HEK293 (cell line): ENCODE results near the gene ZNF367.

Source experiments
- CTCF ChIA-PET: fragments of 350-600 bp; formaldehyde crosslinking; extraction: SDS; loops from one replicate; lab custom pipeline; 2021; ENCODE audit warnings: antibody characterized with exemption; lab: Yijun Ruan, JAX
- POLR2A ChIA-PET: fragments of 300-600 bp; formaldehyde crosslinking; extraction: SDS; loops from one replicate; lab custom pipeline; 2020; ENCODE audit warnings: antibody characterized with exemption, inconsistent platforms; lab: Yijun Ruan, JAX
- H3K27ac ChIP-seq: fragments of 200-500 bp; sonication (Bioruptor generic); 2 replicates; pipeline ENCODE4 v1.5.1; 2014; ENCODE audit warnings: low read depth, low read length, control low read depth, inconsistent platforms; ENCODE audit errors: extremely low read depth
- H3K36me3 ChIP-seq, 2 experiments: fragments of 200-500 bp in 1 of 2; sonication (Bioruptor generic) in 1 of 2; 1 replicate in 1 of 2; 2 replicates in 1 of 2; pipeline ENCODE4 v1.5.1; 2014 to 2017; ENCODE audit warnings: inconsistent platforms in 2 of 2, low read length in 2 of 2; ENCODE audit not compliant: control insufficient read depth in 2 of 2, insufficient read depth in 1 of 2
- H3K4me1 ChIP-seq: fragments of 200-500 bp; sonication (Bioruptor generic); 2 replicates; pipeline ENCODE4 v1.5.1; 2014; ENCODE audit warnings: mild to moderate bottlenecking, low read length, inconsistent platforms; ENCODE audit not compliant: control insufficient read depth, insufficient read depth
- H3K4me3 ChIP-seq: 2 replicates; pipeline ENCODE4 v1.5.1; 2011; ENCODE audit warnings: low read depth, mild to moderate bottlenecking, control low read depth, low read length, moderate library complexity
- H3K9me3 ChIP-seq: fragments of 200-500 bp; sonication (Bioruptor generic); 2 replicates; pipeline ENCODE4 v1.5.1; 2014; ENCODE audit warnings: low read depth, low read length, inconsistent platforms; ENCODE audit not compliant: control insufficient read depth, insufficient read depth
- SALL2 ChIP-seq: fragments of 450-650 bp; formaldehyde crosslinking; IDR thresholded peaks from 2 replicates; pipeline ENCODE4 v1.5.0; 2017; ENCODE audit warnings: missing biosample characterization, mild to moderate bottlenecking, missing genetic modification characterization, borderline replicate concordance
- SP2 ChIP-seq: fragments of 450-650 bp; formaldehyde crosslinking; IDR thresholded peaks from 2 replicates; pipeline ENCODE4 v1.5.1; 2016; ENCODE audit warnings: missing biosample characterization, missing genetic modification characterization
- TRIM28 ChIP-seq: IDR thresholded peaks from 2 replicates; pipeline ENCODE4 v1.6.1; 2011; ENCODE audit warnings: low read length, control low read depth, borderline replicate concordance
- YY1 ChIP-seq: fragments of 450-650 bp; formaldehyde crosslinking; IDR thresholded peaks from 2 replicates; pipeline ENCODE4 v1.5.1; 2018; ENCODE audit warnings: missing biosample characterization, missing genetic modification characterization
- ZBTB8A ChIP-seq: fragments of 450-650 bp; formaldehyde crosslinking; IDR thresholded peaks from 2 replicates; pipeline ENCODE4 v1.5.1; 2016; ENCODE audit warnings: missing biosample characterization, missing genetic modification characterization
- ZNF10 ChIP-seq: fragments of 450-650 bp; formaldehyde crosslinking; IDR thresholded peaks from 2 replicates; pipeline ENCODE4 v1.5.1; 2017; ENCODE audit warnings: missing biosample characterization, missing genetic modification characterization
- ZNF132 ChIP-seq: fragments of 450-650 bp; formaldehyde crosslinking; IDR thresholded peaks from 2 replicates; pipeline ENCODE4 v1.5.1; 2017; ENCODE audit warnings: missing biosample characterization, missing genetic modification characterization, borderline replicate concordance
- ZNF16 ChIP-seq: fragments of 450-650 bp; formaldehyde crosslinking; IDR thresholded peaks from 2 replicates; pipeline ENCODE4 v1.5.1; 2016; ENCODE audit warnings: low read depth, missing biosample characterization, missing genetic modification characterization
- ZNF169 ChIP-seq: fragments of 450-650 bp; formaldehyde crosslinking; IDR thresholded peaks from 2 replicates; pipeline ENCODE4 v1.5.1; 2016; ENCODE audit warnings: missing biosample characterization, missing genetic modification characterization
- ZNF174 ChIP-seq: fragments of 450-650 bp; formaldehyde crosslinking; IDR thresholded peaks from 2 replicates; pipeline ENCODE4 v1.5.0; 2017; ENCODE audit warnings: missing biosample characterization, mild to moderate bottlenecking, missing genetic modification characterization
- ZNF202 ChIP-seq: fragments of 450-650 bp; formaldehyde crosslinking; IDR thresholded peaks from 2 replicates; pipeline ENCODE4 v1.5.1; 2016; ENCODE audit warnings: missing biosample characterization, missing genetic modification characterization, borderline replicate concordance
- ZNF221 ChIP-seq: fragments of 450-650 bp; formaldehyde crosslinking; IDR thresholded peaks from 2 replicates; pipeline ENCODE4 v1.5.1; 2017; ENCODE audit warnings: missing biosample characterization, missing genetic modification characterization, borderline replicate concordance
- ZNF24 ChIP-seq: fragments of 450-650 bp; formaldehyde crosslinking; IDR thresholded peaks from 2 replicates; pipeline ENCODE4 v1.5.1; 2016; ENCODE audit warnings: missing biosample characterization, missing genetic modification characterization
- ZNF292 ChIP-seq: fragments of 450-650 bp; formaldehyde crosslinking; IDR thresholded peaks from 2 replicates; pipeline ENCODE4 v1.5.1; 2016; ENCODE audit warnings: low read depth, missing biosample characterization, missing genetic modification characterization, borderline replicate concordance
- ZNF335 ChIP-seq: fragments of 450-650 bp; formaldehyde crosslinking; conservative IDR thresholded peaks from 2 replicates; pipeline ENCODE4 v1.5.1; 2016; ENCODE audit warnings: missing biosample characterization, missing genetic modification characterization
- ZNF521 ChIP-seq: fragments of 450-650 bp; formaldehyde crosslinking; IDR thresholded peaks from 2 replicates; pipeline ENCODE4 v1.5.1; 2017; ENCODE audit warnings: missing biosample characterization, mild to moderate bottlenecking, missing genetic modification characterization
- ZNF529 ChIP-seq: fragments of 450-650 bp; formaldehyde crosslinking; IDR thresholded peaks from 2 replicates; pipeline ENCODE4 v1.5.1; 2017; ENCODE audit warnings: missing genetic modification characterization, missing biosample characterization; ENCODE audit not compliant: insufficient replicate concordance
- ZNF768 ChIP-seq: fragments of 450-650 bp; formaldehyde crosslinking; IDR thresholded peaks from 2 replicates; pipeline ENCODE4 v1.5.1; 2018; ENCODE audit warnings: missing biosample characterization, mild to moderate bottlenecking, missing genetic modification characterization
- TF ChIP-seq, protein P1 (sequence below): fragments of 450-650 bp; formaldehyde crosslinking; IDR thresholded peaks from 2 replicates; pipeline ENCODE4 v1.5.1; 2016; ENCODE audit warnings: missing biosample characterization, missing genetic modification characterization, borderline replicate concordance
- TF ChIP-seq, protein P2 (sequence below): fragments of 450-650 bp; formaldehyde crosslinking; IDR thresholded peaks from 2 replicates; pipeline ENCODE4 v1.5.1; 2016; ENCODE audit warnings: missing biosample characterization, missing genetic modification characterization
- TF ChIP-seq, protein P3 (sequence below): fragments of 450-650 bp; formaldehyde crosslinking; IDR thresholded peaks from 2 replicates; pipeline ENCODE4 v1.5.1; 2017; ENCODE audit warnings: missing biosample characterization, missing genetic modification characterization
- TF ChIP-seq, protein P4 (sequence below): fragments of 450-650 bp; formaldehyde crosslinking; IDR thresholded peaks from 2 replicates; pipeline ENCODE4 v1.5.1; 2016; ENCODE audit warnings: missing biosample characterization, missing genetic modification characterization
- TF ChIP-seq, protein P5 (sequence below): fragments of 450-650 bp; formaldehyde crosslinking; IDR thresholded peaks from 2 replicates; pipeline ENCODE4 v1.5.1; 2016; ENCODE audit warnings: missing biosample characterization, missing genetic modification characterization, borderline replicate concordance

ZNF367 gene

DNA sequence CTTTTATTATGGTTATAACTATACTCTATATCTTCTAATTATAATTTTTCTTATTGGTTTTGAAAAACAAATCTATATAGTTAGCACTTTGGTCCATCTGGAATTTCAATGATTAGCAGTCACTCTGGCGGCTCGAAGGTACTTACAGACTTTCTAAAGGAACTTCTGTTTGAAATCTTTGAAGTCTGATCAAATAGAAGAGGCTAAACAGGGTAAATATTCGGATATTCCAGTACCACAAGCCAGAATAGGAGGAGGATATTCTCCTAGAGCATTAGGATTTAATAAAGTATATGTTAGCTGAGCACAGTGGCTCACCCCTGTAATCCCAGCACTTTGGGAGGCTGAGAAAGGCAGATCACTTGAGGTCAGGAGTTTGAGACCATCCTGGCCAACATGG lies 77.5 kb downstream of the ZNF367 start:
- H3K36me3 ChIP-seq = no peaks in the 10 kb centered on the region
- H3K27ac ChIP-seq = no peak overlapping the region
- H3K4me3 ChIP-seq = no peak overlapping the region
- H3K9me3 ChIP-seq = no peaks in the 10 kb centered on the region
- ChIA-PET CTCF (interaction anchor here (0.7 kb wide), 1 partner anchor 23 kb away, joined by 4 read pairs; no protein-coding TSS in a partner anchor), POLR2A (no interaction called here)
- peaks cover 4% of the 10 kb centered on the region; the same call in 1 of the 2 replicates for H3K4me1 ChIP-seq
- no peak for TF ChIP-seq ZNF10
- TF ChIP-seq ZNF521 = no peak
- TF ChIP-seq YY1 (tag by site-specific recombination) = no peak
- no peak for TF ChIP-seq ZNF24 (tag by site-specific recombination)
- TF ChIP-seq ZNF174 (tag by site-specific recombination) = no peak
- TF ChIP-seq, protein P1, sequence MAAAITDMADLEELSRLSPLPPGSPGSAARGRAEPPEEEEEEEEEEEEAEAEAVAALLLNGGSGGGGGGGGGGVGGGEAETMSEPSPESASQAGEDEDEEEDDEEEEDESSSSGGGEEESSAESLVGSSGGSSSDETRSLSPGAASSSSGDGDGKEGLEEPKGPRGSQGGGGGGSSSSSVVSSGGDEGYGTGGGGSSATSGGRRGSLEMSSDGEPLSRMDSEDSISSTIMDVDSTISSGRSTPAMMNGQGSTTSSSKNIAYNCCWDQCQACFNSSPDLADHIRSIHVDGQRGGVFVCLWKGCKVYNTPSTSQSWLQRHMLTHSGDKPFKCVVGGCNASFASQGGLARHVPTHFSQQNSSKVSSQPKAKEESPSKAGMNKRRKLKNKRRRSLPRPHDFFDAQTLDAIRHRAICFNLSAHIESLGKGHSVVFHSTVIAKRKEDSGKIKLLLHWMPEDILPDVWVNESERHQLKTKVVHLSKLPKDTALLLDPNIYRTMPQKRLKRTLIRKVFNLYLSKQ (tag by site-specific recombination) = no peak
- TF ChIP-seq ZNF169 (tag by site-specific recombination) = no peak
- no peak for TF ChIP-seq ZNF768 (tag by site-specific recombination)
- no peak for TF ChIP-seq SP2 (tag by site-specific recombination)
- TF ChIP-seq ZNF292 = no peak
- TF ChIP-seq, protein P2, sequence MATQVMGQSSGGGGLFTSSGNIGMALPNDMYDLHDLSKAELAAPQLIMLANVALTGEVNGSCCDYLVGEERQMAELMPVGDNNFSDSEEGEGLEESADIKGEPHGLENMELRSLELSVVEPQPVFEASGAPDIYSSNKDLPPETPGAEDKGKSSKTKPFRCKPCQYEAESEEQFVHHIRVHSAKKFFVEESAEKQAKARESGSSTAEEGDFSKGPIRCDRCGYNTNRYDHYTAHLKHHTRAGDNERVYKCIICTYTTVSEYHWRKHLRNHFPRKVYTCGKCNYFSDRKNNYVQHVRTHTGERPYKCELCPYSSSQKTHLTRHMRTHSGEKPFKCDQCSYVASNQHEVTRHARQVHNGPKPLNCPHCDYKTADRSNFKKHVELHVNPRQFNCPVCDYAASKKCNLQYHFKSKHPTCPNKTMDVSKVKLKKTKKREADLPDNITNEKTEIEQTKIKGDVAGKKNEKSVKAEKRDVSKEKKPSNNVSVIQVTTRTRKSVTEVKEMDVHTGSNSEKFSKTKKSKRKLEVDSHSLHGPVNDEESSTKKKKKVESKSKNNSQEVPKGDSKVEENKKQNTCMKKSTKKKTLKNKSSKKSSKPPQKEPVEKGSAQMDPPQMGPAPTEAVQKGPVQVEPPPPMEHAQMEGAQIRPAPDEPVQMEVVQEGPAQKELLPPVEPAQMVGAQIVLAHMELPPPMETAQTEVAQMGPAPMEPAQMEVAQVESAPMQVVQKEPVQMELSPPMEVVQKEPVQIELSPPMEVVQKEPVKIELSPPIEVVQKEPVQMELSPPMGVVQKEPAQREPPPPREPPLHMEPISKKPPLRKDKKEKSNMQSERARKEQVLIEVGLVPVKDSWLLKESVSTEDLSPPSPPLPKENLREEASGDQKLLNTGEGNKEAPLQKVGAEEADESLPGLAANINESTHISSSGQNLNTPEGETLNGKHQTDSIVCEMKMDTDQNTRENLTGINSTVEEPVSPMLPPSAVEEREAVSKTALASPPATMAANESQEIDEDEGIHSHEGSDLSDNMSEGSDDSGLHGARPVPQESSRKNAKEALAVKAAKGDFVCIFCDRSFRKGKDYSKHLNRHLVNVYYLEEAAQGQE (tag by site-specific recombination) = no peak
- TF ChIP-seq, protein P3, sequence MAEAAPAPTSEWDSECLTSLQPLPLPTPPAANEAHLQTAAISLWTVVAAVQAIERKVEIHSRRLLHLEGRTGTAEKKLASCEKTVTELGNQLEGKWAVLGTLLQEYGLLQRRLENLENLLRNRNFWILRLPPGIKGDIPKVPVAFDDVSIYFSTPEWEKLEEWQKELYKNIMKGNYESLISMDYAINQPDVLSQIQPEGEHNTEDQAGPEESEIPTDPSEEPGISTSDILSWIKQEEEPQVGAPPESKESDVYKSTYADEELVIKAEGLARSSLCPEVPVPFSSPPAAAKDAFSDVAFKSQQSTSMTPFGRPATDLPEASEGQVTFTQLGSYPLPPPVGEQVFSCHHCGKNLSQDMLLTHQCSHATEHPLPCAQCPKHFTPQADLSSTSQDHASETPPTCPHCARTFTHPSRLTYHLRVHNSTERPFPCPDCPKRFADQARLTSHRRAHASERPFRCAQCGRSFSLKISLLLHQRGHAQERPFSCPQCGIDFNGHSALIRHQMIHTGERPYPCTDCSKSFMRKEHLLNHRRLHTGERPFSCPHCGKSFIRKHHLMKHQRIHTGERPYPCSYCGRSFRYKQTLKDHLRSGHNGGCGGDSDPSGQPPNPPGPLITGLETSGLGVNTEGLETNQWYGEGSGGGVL (tag by site-specific recombination) = no peak
- TF ChIP-seq, protein P4, sequence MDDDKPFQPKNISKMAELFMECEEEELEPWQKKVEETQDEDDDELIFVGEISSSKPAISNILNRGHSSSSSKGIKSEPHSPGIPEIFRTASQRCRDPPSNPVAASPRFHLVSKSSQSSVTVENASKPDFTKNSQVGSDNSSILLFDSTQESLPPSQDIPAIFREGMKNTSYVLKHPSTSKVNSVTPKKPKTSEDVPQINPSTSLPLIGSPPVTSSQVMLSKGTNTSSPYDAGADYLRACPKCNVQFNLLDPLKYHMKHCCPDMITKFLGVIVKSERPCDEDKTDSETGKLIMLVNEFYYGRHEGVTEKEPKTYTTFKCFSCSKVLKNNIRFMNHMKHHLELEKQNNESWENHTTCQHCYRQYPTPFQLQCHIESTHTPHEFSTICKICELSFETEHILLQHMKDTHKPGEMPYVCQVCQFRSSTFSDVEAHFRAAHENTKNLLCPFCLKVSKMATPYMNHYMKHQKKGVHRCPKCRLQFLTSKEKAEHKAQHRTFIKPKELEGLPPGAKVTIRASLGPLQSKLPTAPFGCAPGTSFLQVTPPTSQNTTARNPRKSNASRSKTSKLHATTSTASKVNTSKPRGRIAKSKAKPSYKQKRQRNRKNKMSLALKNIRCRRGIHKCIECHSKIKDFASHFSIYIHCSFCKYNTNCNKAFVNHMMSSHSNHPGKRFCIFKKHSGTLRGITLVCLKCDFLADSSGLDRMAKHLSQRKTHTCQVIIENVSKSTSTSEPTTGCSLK = no peak

DNA sequence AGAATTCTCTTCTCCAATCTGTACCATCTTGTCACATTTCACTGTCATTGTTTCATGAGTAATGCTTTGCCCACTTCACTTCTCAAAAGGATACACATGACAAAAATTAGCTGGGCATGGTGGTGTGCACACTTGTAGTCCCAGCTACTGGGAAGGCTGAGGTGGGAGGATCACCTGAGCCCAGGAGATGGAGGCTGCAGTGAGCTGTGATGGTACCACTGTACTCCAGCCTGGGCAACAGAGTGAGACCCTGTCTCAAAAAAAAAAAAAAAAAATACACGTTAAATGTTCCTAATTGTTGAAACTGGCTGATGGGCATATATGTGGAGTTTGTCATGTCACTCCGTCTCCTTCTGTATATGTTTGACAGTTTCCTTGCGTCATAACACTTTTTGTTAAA lies 79.9 kb downstream of the ZNF367 start:
- no peaks in the 10 kb centered on the region for H3K9me3 ChIP-seq
- POLR2A ChIA-PET = no interaction called here
- no peaks in the 10 kb centered on the region for H3K36me3 ChIP-seq
- CTCF ChIA-PET = interaction anchor here (0.7 to 4.1 kb wide), 2 partner anchors 8 to 11 kb away, joined by 4 to 23 read pairs; no protein-coding TSS in a partner anchor
- no peak overlapping the region for H3K27ac ChIP-seq
- H3K4me1 ChIP-seq = peaks cover 2% of the 10 kb centered on the region; the same call in 1 of the 2 replicates
- no peak overlapping the region for H3K4me3 ChIP-seq
- TF ChIP-seq, protein P5, sequence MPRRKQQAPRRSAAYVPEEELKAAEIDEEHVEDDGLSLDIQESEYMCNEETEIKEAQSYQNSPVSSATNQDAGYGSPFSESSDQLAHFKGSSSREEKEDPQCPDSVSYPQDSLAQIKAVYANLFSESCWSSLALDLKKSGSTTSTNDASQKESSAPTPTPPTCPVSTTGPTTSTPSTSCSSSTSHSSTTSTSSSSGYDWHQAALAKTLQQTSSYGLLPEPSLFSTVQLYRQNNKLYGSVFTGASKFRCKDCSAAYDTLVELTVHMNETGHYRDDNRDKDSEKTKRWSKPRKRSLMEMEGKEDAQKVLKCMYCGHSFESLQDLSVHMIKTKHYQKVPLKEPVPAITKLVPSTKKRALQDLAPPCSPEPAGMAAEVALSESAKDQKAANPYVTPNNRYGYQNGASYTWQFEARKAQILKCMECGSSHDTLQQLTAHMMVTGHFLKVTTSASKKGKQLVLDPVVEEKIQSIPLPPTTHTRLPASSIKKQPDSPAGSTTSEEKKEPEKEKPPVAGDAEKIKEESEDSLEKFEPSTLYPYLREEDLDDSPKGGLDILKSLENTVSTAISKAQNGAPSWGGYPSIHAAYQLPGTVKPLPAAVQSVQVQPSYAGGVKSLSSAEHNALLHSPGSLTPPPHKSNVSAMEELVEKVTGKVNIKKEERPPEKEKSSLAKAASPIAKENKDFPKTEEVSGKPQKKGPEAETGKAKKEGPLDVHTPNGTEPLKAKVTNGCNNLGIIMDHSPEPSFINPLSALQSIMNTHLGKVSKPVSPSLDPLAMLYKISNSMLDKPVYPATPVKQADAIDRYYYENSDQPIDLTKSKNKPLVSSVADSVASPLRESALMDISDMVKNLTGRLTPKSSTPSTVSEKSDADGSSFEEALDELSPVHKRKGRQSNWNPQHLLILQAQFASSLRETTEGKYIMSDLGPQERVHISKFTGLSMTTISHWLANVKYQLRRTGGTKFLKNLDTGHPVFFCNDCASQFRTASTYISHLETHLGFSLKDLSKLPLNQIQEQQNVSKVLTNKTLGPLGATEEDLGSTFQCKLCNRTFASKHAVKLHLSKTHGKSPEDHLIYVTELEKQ = no peak
- no peak for TF ChIP-seq YY1 (tag by site-specific recombination)
- no peak for TF ChIP-seq ZNF529 (tag by site-specific recombination)
- no peak for TF ChIP-seq ZNF221 (tag by site-specific recombination)
- no peak for TF ChIP-seq ZNF132 (tag by site-specific recombination)
- no peak for TF ChIP-seq ZNF16
- no peak for TF ChIP-seq ZNF335
- TF ChIP-seq SALL2 (tag by site-specific recombination) = no peak
- no peak for TF ChIP-seq ZNF202
- TF ChIP-seq ZNF10 = no peak
- TF ChIP-seq TRIM28 = no peak
- no peak for TF ChIP-seq ZBTB8A (tag by site-specific recombination)
